Thoracic aorta endothelial cell (primary cell): Measurements from ENCODE around the gene DDX17. TPM values are rescaled to one million over a fixed set of nuclear protein-coding genes. Genes with fewer than 3 reads are reported as not detected.

ENCODE experiments used
- total RNA-seq: library from RNA; depleted of rRNA; stranded (reverse); fragments of >200 nt; gene quantifications from 2 replicates; pipeline ENCODE4 v1.2.3, GENCODE V29; 2012

Gene DDX17
- 524 and 540 TPM in 2 replicates for total RNA-seq

GRCh38 chr22:38506118-38506962 is at the start of gene DDX17:
DDX17 (minus strand) TSS chr22:38506311.

GRCh38 chr22:38467904-38468442 is 38.1 kb downstream of the DDX17 start, which contains the start of gene KDELR3:
KDELR3 (plus strand) TSS chr22:38468096; CDS start chr22:38468234, 138 bp downstream.

GRCh38 chr22:38455076-38455529 is 51.0 kb downstream of the DDX17 start, which contains the start of gene KCNJ4:
KCNJ4 (minus strand) TSS chr22:38455199; CDS start chr22:38428132, 27,067 bp downstream.

Other genes starting within 250 kb of the DDX17 start
- 48.8 and 56.5 TPM in 2 replicates for gene TMEM184B, start 233.3 kb downstream of the DDX17 start, total RNA-seq
- 129 and 160 TPM in 2 replicates for gene CSNK1E, start 188.9 kb downstream of the DDX17 start, total RNA-seq
- gene KCNJ4, start 51.1 kb downstream of the DDX17 start, total RNA-seq, result not detected in 2 replicates
- 46.8 and 60.1 TPM in 2 replicates for gene KDELR3, start 38.2 kb downstream of the DDX17 start, total RNA-seq
- 4.1 and 4.2 TPM in 2 replicates for gene DMC1, start 63.9 kb upstream of the DDX17 start, total RNA-seq
- 1.1 and 1.5 TPM in 2 replicates for gene FAM227A, start 150.1 kb upstream of the DDX17 start, total RNA-seq
- 18.6 and 18.7 TPM in 2 replicates for gene CBY1, start 150.3 kb upstream of the DDX17 start, total RNA-seq
- 103 and 120 TPM in 2 replicates for gene TOMM22, start 175.6 kb upstream of the DDX17 start, total RNA-seq
- 70.9 and 79.0 TPM in 2 replicates for gene JOSD1, start 194.6 kb upstream of the DDX17 start, total RNA-seq
- gene GTPBP1, start 199.6 kb upstream of the DDX17 start, total RNA-seq, result 26.6 and 37.5 TPM in 2 replicates
- 101 and 126 TPM in 2 replicates for gene SUN2, start 249.7 kb upstream of the DDX17 start, total RNA-seq